GM19238 (cell line): ENCODE measurements around the gene UNC45A.
A peak's percentile ranks its signal among the peaks of the same experiment; 100 is the strongest.
"Not testable (repeated sequence)": the region's sequence is repeated elsewhere in the genome, so short reads cannot be mapped to it uniquely, and the experiment has no call there.

Source experiments
- DNase-seq: peaks from one replicate; pipeline ENCODE4 v3.0.0; 2011; ENCODE audit warnings: low spot score; ENCODE audit not compliant: insufficient read length

The UNC45A gene

GRCh38 chr15:90918034-90918788 lies 16.9 kb upstream of the UNC45A start:
- DNase-seq, result no peak

- no peak for DNase-seq
These were observed 16.2 kb upstream of the UNC45A start for GRCh38 chr15:90918835-90919234.

DNA sequence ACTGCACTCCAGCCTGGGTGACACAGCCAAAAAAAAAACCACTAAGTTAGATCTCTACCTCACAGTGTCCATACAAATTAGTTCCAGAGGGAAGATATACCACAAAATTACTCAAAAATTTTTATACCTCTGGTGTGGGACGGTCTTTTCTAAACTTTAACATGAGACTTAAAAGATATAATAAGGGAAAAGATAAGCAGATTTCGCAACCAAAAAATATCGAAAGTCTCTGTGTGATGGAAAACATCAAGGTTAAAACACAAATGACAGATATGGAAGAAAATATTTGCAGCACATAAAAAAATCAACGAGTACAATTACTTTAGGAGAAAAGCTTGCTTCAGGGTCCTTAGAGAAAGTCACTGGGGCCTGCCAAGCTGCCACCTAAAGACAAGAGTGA lies 13.2 kb upstream of the UNC45A start:
- no peak for DNase-seq

GRCh38 chr15:90922712-90923322 lies 12.3 kb upstream of the UNC45A start:
- peak; percentile 70 for DNase-seq

DNA sequence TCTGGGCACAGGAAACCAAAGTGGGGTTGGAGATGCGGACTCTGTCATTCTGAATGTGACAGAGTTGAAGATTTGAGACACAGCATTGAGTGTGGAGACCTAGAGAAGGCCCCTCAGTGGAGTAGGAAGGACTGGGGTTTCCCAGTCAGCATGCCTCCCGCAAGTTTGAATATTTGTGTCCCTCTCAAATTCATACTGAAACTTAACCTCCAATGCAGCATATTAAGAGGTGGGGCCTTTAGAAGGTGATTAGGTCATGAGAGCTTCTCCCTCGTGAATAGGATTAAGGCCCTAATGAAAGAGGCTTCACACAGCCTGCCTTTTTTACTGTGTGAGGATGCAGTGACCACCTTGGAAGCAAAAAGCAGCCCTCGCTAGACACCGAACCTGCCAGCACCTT lies 10.7 kb upstream of the UNC45A start:
- DNase-seq, result peak; percentile 61

DNA sequence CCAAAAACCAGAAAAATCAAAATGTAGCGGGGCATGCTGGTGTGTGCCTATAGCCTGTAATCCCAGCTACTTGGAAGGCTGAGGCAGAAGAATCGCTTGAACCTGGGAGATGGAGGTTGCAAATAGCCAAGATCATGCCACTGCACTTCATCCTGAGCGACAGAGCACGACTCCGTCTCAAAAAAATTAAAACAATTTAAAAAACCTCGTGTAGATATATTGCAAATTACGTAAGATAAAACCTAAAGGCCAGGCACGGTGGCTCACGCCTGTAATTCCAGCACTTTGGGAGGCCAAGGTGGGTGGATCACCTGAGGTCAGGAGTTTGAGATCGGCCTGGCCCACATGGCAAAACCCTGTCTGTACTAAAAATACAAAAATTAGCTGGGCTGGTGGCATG lies 8.3 kb upstream of the UNC45A start:
- not testable (repeated sequence) for DNase-seq

DNA sequence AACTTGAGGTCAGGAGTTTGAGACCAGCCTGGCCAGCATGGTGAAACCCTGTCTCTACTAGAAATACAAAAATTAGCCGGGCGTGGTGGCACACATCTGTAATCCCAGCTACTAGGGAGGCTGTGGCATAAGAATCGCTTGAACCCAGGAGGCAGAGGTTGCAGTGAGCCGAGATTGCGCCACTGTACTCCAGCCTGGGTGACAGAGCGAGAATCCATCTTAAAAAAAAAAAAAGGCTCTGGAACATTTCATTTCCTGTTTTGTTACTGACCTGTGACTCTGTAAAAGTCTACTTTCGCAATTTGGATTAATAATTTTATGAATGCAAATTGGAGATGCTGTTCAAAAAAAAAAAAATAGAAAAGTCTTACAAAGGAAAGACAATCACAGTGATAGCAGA lies 7.0 kb upstream of the UNC45A start:
- DNase-seq, result not testable (repeated sequence)

DNA sequence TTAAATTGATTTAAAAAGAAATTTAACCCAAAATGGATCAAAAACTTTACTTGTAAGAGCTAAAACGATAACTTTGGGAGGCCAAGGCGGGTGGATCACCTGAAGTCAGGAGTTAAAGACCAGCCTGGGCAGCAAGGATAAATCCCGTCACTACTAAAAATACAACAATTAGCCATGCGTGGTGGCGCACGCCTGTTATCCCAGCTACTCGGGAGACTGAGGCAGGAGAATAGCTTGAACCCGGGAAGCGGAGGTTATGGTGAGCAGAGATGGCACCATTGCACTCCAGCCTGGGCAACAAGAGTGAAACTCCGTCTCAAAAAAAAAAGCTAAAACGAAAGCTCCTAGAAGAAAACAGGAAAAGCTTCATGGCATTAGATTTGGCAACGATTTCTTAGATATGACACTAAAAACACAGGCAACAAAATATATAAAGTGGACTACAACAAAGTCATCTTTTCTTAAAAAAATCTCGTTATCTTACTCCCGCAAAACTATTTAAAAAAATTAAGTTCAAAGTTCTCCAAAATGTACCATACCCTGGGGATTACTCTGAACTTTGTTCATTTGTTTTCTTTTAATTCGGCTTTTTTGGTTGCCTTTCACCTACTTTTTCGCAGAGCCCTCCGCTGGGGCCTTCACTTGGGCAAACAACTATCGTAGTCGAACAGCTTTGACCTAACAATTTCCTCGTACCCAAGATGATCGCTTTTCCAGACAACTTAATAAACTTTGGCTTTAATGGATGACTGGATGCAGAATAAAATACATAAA lies 5.7 kb upstream of the UNC45A start:
- DNase-seq, result no peak

- no peak for DNase-seq
These were observed 4.1 kb upstream of the UNC45A start for GRCh38 chr15:90930861-90931574.

GRCh38 chr15:90931575-90931827 lies 3.6 kb upstream of the UNC45A start:
- DNase-seq, result no peak

DNA sequence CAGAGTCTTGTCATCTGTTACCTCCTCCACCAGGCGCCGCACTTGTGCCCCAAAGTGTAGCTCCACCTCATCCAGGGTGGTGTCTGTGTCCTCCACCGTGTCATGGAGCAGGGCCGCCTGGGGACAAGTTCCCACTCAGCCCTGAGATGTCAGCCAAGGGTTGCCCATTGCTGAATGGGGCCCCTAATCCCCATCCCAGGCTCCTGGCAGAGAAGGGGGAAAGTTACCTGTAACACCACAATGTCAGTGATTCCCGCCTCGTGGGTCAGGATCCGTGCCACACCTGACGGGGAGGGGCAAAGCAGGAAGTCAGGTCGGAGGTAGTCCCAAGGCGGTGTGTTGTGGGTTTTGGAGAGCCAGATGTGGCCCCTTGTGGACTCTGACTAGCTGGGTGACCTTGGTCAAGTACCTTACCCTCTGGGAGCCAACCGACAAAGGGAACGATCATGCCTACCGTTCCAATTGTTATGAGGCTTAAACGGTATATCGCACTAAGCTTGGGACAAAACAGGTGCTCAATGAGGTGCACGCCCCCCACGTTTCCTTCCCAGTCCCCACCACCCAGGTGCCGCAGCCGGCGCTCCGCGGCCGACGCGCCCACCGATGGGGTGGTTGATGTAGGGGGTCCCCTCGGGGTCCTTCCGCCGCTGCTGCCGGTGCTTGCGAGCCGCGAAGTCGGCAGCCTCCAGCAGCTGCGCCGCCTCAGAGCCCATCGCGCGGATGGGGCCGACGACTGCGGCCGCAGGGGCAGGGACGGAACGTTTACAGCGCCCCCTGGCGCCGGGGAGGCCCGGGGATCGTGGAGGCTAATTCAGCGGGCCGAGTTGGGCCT lies 3.0 kb upstream of the UNC45A start, which contains the start of gene HDDC3:
HDDC3 (minus strand) TSS at position 722 of the 832 bp plus-strand sequence; CDS start at position 713, 9 bp downstream.
- DNase-seq, result peak; percentile 83

DNA sequence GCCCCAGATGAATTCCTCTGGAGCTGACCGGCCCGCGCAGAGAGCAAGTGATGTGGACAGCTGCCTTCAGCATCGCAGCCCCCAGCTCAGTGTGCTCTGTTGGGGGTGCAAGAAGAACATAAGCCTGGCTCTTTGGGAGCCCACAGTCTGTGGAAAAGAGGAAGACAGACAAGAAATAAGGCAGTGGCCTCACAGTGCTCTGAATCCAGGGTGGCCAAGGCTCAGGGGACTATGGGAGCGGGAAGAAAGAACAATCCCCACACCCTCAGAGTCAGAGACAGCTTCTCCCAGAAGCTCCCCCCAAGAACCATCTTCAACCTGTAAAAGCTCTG lies 2.5 kb upstream of the UNC45A start:
- DNase-seq, result no peak

DNA sequence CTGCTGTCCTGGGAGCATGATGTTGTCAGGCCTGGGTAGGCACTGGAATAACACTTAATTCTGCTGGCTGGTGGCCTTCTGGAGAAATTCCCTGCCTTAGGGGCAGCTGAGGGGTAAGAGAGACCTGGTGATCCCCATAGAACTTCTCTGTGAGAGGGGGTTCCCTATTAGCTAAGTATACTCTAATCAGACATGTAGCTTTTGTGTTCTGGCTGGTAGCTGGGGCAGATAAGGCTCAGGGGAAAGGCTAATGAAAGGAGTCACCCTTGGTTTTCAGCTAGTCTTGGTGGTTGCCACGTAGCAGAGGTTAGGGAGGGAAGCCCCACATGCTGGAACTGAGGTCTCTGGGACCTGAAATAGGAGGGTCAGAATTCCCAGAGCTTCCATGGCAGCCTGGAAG lies 1.8 kb upstream of the UNC45A start:
- DNase-seq, result no peak

GRCh38 chr15:90934256-90934948 lies 683 bp upstream of the UNC45A start:
- peak; percentile 79 for DNase-seq

GRCh38 chr15:90936823-90937222 lies 1.7 kb downstream of the UNC45A start:
- DNase-seq, result no peak

- DNase-seq, result no peak
These were observed 3.2 kb downstream of the UNC45A start for GRCh38 chr15:90938261-90938660.

DNA sequence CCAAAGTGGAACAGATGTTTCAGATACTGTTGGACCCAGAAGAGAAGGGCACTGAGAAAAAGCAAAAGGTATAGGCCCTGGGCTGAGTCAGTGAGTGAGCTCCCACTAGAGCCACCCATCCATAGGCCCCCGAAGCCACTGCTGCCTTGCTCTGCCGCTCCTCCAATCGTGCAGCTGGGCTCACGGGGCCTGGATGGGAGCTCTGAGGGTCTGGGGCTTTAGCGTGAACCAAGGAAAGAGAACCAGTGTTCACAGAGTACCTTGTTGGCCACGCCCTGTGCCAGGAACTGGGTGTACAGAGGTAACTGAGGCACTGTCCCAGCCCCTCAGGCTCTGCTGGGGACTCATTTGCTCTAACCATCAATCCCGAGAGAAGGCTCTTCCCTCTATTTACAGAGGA lies 4.7 kb downstream of the UNC45A start:
- DNase-seq, result no peak

GRCh38 chr15:90941038-90941437 lies 6.0 kb downstream of the UNC45A start:
- DNase-seq, result no peak

DNA sequence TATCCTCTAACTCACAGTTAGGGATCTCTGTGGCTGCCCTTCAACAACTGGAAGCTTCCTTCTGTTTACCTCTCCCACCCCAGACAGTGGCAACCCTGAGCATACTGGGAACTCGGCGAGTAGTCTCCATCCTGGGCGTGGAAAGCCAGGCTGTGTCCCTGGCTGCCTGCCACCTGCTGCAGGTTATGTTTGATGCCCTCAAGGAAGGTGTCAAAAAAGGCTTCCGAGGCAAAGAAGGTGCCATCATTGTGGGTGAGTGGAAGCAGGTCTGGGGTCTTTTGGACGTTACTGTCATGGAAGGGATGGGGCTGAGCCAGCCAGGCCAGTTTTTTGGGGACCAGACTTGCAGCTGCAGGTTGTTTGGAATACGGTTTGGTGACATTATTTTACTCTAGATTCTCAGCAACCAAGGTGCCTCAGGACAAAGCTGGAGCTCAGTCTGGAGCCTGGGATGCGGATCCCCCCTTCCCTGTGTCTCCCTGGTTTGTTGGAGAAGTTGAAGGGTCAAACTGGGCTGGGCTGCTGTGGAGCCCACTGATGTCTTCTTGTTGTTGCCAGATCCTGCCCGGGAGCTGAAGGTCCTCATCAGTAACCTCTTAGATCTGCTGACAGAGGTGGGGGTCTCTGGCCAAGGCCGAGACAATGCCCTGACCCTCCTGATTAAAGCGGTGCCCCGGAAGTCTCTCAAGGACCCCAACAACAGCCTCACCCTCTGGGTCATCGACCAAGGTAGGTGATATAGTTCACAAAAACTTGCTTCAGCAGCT lies 7.5 kb downstream of the UNC45A start:
- DNase-seq, result no peak

- DNase-seq, result no peak
These were observed 10.0 kb downstream of the UNC45A start for GRCh38 chr15:90945091-90945490.
